Stimulated activated CD4-positive, alpha-beta T cell treated with anti-CD3 and anti-CD28 coated beads, Interleukin-15, amount 100 ng/mL, for 24 hours (primary cell): Measurements from ENCODE around the gene ALOX12B.
"Not testable (repeated sequence)": the region's sequence is repeated elsewhere in the genome, so short reads cannot be mapped to it uniquely, and the experiment has no call there.

Source experiments
- DNase-seq: peaks from one replicate; pipeline ENCODE4 v3.0.0-alpha.2; 2020

The ALOX12B gene

DNA sequence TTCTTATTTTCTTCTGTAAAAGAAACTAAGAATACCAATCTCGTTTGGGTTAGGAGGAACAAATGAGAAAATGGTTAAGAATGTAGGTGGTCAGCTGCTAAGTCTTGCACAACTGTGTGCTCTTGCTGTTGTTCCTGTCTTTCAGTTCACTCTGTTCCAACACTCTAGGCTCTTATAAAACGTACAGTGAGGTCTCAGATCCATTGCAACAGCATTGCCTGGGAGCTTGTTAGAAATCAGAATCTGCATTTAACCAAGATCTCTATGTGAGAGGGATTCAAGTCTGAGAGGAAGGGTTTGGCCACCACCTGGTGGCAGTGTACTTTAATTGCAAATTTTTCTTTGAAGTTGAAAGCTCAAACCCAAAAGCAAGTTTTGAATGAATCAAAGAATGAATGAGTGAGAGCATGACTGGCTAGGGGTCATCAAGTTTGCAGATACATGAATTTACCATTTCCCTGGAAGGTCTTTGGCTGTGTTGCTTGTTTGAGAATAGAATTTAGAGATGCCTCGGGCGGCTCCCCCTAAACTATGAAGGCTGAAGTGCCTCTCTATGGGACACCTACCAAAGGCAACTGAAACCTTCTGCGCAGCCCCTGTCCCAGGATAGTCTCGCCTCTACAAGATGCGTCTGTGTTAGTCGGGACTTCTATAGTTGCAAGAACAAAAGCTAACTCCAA is 46.1 kb downstream of the ALOX12B start:
- DNase-seq, result peak; percentile 58

- no peak for DNase-seq
Observed at GRCh38 chr17:8039611-8040168, 47.8 kb downstream of the ALOX12B start.

DNA sequence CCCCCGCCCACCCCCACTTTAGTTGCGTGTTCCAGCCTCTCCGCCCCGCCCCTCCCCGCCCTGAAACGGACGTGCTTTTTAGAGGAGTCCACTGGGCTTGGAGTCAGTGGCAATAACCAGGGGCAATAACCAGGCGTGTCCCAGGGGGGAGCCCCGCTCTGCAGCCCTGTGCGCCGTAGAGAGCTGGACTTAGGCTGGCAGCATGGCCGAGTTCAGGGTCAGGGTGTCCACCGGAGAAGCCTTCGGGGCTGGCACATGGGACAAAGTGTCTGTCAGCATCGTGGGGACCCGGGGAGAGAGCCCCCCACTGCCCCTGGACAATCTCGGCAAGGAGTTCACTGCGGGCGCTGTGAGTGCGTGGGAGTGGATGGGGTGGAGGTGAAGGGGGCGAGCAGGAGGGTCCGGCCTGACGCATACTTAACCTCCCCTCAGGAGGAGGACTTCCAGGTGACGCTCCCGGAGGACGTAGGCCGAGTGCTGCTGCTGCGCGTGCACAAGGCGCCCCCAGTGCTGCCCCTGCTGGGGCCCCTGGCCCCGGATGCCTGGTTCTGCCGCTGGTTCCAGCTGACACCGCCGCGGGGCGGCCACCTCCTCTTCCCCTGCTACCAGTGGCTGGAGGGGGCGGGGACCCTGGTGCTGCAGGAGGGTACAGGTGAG is 48.4 kb downstream of the ALOX12B start, which contains the start of gene ALOX15B:
Gene ALOX15B, plus strand, starts transcription at position 106 of the 657 bp plus-strand sequence. Its CDS starts 97 bp downstream, at position 203.
- DNase-seq, result peak; percentile 22

- no peak for DNase-seq
Observed at GRCh38 chr17:8032442-8032841, 55.1 kb downstream of the ALOX12B start.

- no peak for DNase-seq
Observed at GRCh38 chr17:8031950-8032349, 55.6 kb downstream of the ALOX12B start.

DNA sequence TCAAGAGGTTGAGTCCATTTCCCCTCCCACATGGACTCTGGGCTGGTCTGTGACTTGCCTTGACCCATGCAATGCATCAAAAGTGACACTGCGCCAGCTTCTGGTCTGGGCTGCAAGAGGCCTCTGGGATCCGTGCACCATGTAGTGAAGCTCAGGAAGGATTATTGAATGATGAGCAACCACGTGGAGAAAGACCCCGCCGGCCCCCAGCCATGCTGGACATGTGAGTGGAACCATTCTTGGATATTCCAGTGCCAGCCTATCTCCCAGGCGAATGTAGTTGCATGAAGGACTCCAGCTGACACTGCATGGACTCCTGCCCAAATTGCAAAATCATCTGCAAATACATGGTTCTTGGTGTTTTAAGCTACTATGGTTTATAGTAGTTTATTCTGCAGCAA is 56.3 kb downstream of the ALOX12B start:
- no peak for DNase-seq

DNA sequence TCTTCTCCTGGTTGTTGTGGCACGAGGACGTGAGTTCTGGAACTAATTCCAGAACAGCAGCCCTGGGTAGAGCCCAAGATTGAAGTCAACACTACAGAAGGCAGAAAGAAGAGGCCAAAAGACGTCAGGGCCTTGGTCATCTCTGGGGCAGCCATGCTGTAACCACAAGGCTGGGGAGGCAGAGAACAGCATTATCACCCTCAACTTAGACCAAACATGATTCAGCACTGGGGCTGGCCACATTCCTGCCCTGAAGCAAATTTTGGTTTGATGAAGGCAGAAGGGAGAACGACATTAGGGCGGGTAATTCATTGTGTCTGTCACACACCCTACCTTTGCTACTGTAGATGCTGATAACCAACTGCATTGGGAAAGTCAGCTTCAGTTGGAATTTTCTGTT is 58.4 kb downstream of the ALOX12B start:
- DNase-seq, result no peak

- no peak for DNase-seq
Observed at GRCh38 chr17:8025176-8025911, 62.2 kb downstream of the ALOX12B start.

DNA sequence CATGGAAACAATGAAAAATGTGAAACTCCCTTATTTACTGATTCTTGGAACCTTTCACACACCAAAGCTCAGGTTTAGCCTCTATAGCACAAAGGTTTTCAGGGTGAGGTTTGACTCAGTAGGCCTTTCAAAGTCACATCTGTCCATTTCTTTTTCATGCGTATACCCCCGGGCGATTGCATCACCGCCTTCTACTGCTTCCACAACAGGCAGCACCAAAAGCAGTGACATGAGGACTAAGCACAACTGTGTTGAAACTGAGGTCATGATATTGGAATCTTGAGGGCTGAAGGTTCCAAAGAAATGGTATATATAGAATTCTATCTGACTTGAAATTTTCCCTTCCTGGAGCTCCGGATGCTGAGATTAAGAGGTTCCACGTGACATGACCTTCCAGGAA is 63.4 kb downstream of the ALOX12B start:
- not testable (repeated sequence) for DNase-seq
